DLD1 (cell line): ENCODE measurements around the gene ALG3.
"Not testable (repeated sequence)": the region's sequence is repeated elsewhere in the genome, so short reads cannot be mapped to it uniquely, and the experiment has no call there.

Source experiments
- in situ Hi-C: cut with HindIII; loops from 2 replicates; pipeline ENCODE4 v1.10.0; 2017; ENCODE audit warnings: low sequenced_read_pairs

ALG3 gene

DNA sequence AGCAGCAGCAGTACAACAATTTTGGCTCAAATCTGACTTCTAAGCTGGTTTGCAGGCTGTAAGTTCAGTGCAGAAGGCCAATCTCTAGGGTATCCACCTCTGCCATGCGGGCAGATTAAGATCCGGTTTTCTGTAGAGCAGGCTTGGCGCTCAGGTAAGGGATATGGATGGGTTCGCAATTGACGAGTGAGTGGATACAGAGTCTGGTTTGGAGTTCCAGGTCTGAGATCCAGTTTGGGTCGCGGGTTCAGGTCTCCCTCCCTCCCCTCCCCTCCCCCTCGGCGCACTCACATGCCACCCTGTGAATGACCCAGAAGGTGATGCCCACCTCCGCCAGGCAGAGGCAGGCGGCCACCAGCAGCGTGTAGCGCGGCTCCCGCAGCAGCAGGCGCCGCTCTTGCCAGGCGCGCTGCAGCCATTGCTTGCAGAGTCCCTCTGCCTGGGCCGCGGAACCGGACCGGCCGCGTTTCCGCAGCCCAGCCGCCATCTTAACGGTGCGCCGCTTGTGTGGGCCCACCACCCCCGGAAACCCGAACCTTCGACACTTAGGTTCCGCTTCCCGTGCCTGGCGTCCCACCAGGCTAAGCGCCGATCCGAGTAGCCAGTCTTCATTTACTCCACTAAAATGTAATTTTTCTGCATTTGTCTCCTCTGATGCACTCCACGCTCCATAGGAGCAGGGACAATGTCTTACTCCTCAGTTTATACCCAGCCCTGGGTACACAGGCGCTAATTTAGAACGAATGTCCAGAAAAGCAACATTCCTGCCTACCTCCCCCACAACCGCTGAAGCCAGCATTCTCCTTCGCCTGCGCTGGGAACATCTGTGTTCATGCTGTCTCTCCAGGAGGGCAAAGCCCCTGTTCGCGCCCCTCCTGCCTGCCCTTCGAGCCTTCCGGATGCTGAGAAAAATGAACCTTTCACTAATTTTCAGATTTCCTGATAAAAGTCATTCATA, at the start of gene ALG3:
Gene ALG3, minus strand, starts transcription at position 509 of the 958 bp plus-strand sequence. Its CDS starts 22 bp downstream, at position 487.
- in situ Hi-C loops, result loop anchor here (25.0 kb wide), 1 partner anchor 361 kb away; the partner anchor contains the start of gene PARL

DNA sequence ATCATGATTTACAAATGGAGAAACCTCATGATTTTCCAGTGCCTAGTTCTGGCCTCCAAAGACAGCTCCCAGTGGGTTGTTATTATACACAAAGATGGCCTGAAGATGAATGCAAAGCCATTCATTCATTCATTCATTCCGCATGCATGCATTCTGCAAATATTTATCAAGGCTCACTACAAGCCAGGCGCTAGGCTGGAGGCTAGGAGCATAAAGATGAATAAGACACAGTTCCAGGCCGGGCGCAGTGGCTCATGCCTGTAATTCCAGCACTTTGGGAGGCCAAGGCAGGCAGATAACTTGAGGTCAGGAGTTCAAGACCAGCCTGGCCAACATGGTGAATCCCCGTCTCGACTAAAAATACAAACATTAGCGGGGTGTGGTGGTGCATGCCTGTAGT, 47.9 kb upstream of the ALG3 start:
- in situ Hi-C loops, result no loop called here

DNA sequence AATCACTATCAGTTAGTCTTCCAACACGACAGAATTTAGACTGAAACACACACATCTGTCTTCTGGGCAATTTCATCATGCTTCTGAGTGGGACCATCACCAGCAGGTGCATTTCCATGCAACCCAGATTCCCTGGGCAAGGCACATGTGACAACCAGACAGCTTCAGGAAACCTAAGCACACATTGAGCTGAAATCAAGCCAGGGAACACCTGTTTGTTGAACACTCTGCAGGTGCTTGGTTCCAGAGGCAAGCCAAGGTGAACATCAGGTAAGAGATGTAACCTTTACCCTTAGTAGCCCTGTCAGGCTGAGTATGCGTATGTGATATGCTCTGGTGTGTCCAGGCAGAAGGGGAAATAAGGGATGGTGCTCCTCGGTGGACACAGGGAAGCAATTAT, 47.0 kb upstream of the ALG3 start:
- in situ Hi-C loops, result no loop called here

DNA sequence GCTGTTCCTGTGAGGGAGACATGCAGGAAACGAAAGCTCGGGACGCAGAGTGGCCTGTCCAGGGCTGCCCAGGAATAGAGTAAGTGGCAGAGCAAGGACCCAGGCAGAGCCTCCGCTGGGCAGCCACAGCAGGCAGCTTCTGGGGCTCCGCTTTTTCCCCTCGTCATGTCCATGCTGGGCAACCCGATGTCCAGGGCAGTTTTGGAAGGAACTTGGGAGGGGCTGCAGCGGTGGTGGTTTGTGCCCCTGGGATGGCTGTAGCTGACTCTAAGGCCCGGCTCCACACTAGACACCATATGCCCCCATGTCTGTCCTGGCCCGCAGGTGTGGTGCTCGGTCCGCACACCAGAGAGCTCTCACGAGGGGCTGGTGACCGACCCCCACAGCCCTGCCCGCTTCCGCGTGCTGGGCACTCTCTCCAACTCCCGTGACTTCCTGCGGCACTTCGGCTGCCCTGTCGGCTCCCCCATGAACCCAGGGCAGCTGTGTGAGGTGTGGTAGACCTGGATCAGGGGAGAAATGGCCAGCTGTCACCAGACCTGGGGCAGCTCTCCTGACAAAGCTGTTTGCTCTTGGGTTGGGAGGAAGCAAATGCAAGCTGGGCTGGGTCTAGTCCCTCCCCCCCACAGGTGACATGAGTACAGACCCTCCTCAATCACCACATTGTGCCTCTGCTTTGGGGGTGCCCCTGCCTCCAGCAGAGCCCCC, 43.1 kb upstream of the ALG3 start:
- in situ Hi-C loops, result no loop called here

DNA sequence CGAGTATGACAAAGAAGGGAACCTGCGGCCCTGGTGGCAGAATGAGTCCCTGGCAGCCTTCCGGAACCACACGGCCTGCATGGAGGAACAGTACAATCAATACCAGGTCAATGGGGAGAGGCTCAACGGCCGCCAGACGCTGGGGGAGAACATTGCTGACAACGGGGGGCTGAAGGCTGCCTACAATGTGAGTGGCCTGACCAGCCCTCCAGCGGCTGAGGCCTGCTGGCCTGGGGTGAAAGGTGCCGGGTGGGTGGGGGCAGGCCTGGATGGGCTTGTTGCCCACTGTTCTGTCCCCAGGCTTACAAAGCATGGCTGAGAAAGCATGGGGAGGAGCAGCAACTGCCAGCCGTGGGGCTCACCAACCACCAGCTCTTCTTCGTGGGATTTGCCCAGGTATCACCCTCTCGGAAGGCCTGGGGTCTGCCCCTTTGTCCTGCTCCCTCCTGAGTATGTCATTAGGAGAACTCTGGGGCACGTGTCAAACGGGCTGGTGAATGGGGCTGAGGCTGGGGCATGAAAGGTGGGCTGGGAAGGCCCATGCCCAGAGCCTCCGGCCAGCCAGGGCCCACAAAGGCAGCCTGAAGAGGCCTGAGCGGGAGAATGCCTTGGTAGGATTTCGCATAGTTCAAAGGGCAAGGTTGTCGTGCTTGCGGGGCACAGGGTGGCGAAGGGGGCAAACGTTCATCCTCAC, 42.4 kb upstream of the ALG3 start:
- in situ Hi-C loops, result no loop called here

DNA sequence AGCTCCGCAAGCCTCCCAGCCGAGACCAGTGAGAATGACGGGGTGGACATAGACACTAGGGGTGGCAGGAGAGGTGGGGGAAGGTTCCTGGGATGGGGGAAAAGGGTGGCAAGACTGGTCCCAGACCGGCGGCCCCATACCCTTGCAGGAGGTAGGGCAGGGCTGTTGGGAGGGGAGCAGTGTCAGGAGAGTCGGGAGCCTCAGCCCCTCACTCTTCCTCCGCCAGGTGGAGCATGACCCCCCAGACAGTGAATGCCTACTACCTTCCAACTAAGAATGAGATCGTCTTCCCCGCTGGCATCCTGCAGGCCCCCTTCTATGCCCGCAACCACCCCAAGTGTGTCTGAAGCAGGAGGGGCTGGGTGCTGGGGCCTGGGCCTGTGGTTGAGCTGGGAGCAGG, 41.6 kb upstream of the ALG3 start:
- in situ Hi-C loops, result no loop called here

DNA sequence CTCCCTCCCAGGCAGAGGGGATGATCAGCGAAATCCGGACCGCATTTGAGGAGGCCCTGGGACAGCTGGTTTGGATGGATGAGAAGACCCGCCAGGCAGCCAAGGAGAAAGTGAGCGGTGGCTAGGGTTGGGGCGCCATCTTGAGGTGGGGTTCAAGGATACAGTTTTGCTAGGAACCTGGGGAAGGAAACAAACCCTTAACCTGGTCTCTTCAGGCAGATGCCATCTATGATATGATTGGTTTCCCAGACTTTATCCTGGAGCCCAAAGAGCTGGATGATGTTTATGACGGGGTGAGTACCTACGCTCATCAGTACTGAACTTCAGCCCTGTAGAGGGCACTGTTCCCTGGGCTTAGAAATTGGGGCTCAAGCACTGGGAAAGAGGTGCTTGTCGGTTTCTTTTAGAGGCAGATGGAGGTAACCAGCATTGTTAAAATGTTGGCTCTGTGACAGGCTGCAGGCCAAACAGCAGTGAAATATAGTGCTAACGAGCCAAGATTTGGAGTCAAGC, 40.7 kb upstream of the ALG3 start:
- in situ Hi-C loops, result no loop called here

DNA sequence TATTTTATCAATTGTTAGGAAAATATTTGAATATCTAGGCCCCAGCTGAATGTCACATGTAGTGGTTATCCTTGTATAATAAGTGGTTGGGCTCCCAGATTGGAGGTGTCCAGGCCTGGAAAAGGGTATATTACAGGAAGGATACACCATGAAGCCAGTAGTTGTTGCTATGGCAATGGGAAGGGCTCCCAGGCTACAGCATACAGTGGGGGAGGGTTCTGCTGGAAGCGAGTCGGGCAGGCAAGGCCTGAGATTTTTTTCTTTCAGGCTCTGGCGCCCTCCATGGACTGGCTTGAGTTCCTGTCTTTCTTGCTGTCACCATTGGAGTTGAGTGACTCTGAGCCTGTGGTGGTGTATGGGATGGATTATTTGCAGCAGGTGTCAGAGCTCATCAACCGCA, 35.9 kb upstream of the ALG3 start:
- in situ Hi-C loops, result no loop called here

DNA sequence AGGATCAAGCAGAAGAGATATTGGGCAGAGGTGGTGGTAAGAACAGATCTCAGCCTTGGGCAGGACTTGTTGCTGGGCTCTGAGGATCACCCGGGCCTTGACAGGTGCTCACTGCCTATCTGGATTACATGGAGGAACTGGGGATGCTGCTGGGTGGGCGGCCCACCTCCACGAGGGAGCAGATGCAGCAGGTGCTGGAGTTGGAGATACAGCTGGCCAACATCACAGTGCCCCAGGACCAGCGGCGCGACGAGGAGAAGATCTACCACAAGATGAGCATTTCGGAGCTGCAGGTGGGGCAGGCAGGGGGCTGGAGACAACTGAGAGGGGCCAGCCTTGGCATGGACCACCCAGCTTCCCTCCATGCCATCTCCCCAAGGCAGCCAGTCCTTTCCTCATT, 34.9 kb upstream of the ALG3 start:
- in situ Hi-C loops, result no loop called here

DNA sequence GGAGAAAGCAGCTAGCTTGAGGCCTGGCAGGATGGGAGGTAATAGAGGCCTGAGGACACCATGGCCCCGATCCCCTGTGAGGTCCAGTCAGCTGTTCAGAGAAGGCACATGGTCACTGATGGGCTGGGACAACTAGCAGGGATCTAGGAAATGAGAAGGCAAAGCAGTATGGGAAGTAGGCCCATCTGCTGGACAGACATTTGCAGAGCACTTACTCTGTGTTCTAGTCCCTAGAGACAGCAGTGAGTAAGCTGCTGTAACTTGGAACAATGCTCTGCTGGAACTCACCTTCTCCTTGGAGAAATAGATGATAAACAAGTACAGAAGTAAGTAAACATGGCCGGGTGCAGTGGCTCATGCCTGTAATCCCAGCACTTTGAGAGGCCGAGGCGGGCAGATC, 34.2 kb upstream of the ALG3 start:
- in situ Hi-C loops, result no loop called here

DNA sequence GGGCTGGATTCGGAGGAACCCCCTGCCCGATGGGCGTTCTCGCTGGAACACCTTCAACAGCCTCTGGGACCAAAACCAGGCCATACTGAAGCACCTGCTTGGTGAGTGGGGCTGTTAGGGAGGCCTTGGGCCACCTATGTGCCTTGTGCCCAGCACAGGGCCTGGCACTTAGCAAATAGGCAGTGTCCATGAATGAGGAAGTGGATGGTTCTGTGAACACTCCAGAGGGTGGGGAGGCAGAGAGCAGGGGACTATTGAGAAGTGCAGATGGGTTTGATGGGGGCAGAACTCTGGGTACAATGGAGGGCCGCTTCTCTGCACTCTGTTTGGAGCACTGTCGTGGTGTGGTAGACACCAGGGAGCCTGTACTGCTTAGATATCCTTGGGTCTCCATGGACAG, 28.6 kb upstream of the ALG3 start:
- in situ Hi-C loops, result no loop called here

DNA sequence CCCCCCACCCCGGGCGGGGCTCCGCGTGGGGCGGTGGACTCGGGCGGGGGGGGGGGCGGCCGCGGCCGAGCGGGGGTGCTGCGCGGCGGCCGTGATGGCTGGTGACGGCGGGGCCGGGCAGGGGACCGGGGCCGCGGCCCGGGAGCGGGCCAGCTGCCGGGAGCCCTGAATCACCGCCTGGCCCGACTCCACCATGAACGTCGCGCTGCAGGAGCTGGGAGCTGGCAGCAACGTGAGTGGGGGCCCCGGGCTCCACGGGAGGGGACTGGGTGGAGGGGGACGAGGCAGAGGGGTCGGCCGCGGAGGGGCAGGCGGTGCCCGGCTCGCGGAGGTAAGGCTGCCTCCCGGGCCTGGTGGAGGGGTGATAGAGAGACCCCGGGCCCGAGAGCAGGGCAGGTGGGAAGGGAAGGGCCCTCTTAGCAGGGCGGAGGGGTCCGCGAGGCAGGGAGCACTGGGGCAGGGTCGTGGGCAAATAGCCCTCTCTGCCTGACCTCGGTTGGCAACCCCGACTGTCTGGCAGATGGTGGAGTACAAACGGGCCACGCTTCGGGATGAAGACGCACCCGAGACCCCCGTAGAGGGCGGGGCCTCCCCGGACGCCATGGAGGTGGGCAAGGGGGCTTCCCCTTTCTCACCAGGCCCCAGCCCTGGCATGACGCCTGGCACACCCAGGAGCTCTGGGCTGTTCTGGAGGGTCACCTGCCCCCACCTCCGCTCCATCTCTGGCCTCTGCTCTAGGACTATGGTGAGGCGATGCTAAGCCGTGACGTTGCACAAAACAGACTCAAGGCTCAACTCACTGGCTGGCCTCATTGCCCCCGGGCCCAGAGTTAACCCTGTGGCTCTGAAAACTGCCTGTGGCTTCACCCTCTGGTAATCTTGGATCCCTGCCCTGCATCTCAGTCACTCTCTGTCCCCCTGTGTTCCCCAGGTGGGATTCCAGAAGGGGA, 27.5 kb upstream of the ALG3 start, which contains the start of gene ECE2:
Gene ECE2, plus strand, starts transcription at position 62 of the 950 bp plus-strand sequence. Its CDS starts 132 bp downstream, at position 194.
- in situ Hi-C loops, result no loop called here

DNA sequence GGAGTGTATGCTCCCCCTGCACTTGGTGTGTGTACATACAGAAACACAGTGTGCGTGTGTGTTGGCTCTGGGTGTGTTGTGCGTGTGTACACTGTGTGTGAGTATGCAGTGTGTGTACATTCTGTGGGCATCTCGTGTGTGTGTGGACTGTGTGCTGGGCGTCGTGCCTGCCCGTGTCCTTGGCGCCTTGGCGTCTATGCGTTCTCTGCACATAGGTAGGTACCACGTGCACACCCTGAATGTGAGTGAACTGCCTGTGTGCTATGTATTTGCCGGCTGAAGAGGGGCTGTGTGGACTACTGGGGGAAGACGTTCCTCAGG, 26.6 kb upstream of the ALG3 start:
- in situ Hi-C loops, result no loop called here

DNA sequence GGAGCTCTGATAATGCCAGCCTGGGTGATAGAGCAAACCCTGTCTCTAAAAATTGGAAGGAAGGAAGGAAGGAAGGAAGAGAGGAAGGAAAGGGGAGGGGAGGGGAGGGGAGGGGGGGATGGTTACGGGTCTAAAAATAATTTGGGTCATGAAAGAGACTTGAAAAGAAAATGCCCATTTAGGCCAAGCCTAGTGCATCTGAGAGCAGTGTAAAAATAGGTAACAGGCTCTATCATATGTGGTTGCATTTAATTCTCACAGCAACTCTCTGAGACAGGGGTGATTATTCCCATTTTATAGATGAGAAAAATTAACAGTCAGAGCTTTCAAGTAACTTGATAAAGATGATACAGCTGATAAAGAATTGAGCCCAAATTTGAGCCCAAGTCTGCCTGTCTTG, 23.5 kb upstream of the ALG3 start:
- in situ Hi-C loops, result no loop called here

DNA sequence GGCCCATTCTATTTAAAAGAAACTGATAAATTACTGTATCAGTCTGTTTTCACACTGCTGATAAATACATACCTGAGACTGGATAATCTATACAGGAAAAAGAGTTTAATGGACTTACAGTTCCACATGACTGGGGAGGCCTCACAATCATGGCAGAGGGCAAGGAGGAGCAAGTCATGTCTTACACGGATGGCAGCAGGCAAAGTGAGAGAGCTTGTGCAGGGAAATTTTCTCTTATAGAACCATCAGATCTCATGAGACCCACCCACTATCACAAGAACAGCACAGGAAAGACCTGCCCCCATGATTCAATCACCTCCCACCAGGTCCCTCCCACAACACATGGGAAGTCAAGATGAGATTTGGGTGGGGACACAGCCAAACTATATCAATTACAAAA, 18.5 kb upstream of the ALG3 start:
- in situ Hi-C loops, result not testable (repeated sequence)

DNA sequence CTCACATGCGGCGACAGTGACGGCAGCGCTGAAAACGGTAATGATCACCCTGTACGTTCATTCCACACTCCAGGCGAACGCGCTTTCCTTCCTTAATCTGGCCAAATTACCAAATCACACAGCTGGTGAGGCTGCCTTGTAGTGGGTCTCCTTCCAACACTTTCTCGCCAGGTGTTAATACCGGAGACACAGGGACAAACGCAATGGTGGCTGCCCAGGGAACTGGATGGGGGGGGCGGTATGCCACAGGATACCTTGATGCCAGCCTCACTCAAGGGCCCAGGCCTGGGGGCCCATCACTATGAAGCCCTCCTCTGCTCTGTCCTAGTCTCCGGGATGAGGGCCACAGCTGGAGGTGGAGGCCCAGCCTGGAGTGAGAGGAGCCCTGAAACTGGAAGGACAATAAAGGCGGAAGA, 14.0 kb upstream of the ALG3 start:
- in situ Hi-C loops, result no loop called here

DNA sequence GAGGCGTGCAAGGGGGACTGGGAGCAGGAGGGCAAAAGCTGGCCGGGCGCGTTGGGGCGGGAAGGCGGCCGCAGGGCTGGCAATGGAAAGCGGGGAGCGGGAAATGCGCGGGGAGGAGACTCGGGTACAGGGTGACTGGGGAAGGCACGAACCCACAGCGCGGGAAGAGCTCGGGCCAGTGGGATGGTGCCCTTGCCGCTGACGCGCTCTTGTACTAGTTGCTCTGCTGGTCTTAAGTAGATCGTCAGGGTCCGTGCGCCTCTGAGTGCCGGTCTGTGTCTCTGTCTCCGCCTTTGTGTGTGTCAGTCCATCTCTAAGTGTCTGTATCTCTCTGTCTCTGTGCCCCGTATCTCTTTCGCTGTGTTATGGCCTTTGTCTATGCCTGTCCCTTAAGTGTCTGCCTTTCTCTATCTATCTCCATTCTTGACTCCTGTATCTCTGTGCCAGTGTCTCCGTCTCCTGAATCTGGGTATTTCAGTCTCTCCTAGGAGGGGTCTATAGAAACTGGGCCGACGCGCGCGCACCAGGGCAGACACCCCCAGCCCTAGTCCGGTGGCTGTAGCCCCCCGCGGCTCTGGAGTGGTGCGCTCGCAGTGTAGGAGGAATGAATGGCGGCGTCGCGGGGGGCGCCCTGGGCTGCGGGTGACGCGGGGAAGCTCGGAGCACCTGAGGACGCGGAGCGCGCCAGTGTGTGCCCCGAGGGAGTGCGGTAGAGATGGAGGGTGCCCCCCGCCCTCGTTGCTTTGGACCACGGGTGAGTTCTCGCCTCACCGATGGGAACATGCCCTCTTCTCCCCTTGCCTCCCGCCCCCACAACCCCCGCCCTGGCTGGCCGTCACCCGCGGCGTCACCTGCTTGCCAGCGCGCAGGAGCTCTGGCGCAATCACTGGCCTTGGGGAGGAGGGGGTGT, 13.3 kb upstream of the ALG3 start:
- in situ Hi-C loops, result no loop called here

DNA sequence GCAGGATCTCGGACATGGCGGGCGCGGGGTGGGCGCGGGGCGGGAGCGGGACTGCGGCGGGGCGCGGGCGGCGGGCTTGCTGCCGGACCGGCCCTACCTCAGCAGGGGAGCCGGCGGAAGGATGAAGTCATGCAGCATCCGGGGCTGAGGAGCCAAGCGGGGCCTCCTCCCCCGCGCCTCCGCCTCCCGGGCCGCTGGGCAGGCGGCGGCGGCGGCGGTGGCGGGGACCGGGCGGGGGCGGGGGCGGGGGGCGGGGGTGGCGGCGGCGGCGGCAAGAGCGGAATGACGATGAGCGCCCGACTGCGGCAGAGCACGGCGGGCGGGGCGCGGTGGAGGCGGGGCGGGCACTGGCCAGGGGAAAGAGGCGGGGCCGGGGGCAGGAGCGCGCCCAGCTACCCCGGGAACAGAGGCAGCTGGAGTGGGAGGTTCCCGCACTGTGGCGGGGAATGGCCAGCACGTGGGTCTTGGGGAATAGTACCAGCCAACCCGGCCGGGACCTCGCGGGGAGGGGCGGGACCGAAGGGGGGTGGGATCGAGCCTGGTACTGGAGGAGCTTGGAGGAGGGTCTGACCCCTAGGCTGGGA, 12.6 kb upstream of the ALG3 start, which contains the start of gene CAMK2N2:
Gene CAMK2N2, minus strand, starts transcription at position 284 of the 584 bp plus-strand sequence. Its CDS starts 268 bp downstream, at position 16.
- in situ Hi-C loops, result no loop called here
